Fibroblast of lung (primary cell): ENCODE measurements around the gene TRIP13.

Experiments
- CTCF ChIP-seq, 2 donors: IDR thresholded peaks in 1 of 2; conservative IDR thresholded peaks in 1 of 2; 1 replicate in 1 of 2; 2 replicates in 1 of 2; pipeline ENCODE4 v1.5.1; 2011 to 2012; ENCODE audit warnings: low read length in 2 of 2, control low read depth in 1 of 2, inconsistent platforms in 1 of 2, low read depth in 1 of 2, mild to moderate bottlenecking in 1 of 2
- EZH2 ChIP-seq: IDR thresholded peaks from 2 replicates; pipeline ENCODE4 v1.5.1; 2012; ENCODE audit warnings: low read length, control low read depth, mild to moderate bottlenecking; ENCODE audit errors: missing control alignments

- no peak for TF ChIP-seq CTCF (conservative IDR thresholded peaks at IDR 0.05 in 1 of 2, IDR thresholded peaks at IDR 0.05 in 1 of 2; ENCODE audit: low read depth in 1 of 2, low read length in 2 of 2)
- TF ChIP-seq EZH2 = no peak
Observed at GRCh38 chr5:944621-944927, 51.9 kb downstream of the TRIP13 start.
